Parietal lobe (tissue), 1 donor: ENCODE data around the gene DOLPP1. TPM values are rescaled to one million over a fixed set of nuclear protein-coding genes. Genes with fewer than 3 reads are reported as not detected.

Experiments
- total RNA-seq: library from RNA; depleted of rRNA; stranded (reverse); fragments of >200 nt; gene quantifications from one replicate; pipeline ENCODE4 v1.2.3, GENCODE V29; 2014

Gene DOLPP1
- total RNA-seq = 9.7 TPM

DNA sequence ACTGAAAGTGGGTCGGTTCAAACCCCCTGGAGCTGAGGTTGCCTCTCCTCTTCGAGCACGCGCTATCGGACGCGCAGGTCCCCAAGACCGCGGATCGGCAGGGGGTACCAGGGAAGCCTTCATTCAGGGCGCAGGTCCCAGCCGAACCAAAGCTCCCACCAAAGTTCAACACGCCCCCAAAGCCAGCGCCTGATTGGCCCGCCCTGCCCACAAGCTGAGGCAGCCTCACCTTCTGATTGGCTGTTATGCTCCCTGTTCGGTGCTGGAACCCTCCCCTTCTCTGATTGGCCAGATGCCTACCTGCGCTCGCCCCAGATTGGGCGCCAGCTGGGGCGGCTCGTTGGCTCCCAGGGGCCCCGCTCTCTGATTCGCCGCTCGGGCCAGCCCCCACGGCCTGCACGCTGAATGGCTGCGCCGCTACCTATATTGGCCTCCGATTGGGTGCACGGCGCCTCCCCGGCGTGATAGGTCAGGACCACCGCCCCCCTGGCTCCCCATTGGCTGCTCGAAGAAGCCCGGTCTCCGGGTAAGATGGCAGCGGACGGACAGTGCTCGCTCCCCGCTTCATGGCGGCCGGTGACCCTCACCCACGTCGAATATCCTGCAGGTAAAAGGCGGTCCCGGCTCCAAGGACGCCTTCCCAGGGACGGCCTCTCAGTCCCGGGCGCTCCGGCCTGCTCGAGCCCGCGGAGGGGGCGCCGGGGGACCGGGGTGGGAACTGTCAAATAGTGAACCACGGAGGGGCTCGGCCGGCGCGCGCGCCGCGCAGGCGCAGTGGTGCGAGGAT, at the start of gene DOLPP1:
Gene DOLPP1, plus strand, starts transcription at position 511 of the 787 bp plus-strand sequence. Its CDS starts 21 bp downstream, at position 532.

DNA sequence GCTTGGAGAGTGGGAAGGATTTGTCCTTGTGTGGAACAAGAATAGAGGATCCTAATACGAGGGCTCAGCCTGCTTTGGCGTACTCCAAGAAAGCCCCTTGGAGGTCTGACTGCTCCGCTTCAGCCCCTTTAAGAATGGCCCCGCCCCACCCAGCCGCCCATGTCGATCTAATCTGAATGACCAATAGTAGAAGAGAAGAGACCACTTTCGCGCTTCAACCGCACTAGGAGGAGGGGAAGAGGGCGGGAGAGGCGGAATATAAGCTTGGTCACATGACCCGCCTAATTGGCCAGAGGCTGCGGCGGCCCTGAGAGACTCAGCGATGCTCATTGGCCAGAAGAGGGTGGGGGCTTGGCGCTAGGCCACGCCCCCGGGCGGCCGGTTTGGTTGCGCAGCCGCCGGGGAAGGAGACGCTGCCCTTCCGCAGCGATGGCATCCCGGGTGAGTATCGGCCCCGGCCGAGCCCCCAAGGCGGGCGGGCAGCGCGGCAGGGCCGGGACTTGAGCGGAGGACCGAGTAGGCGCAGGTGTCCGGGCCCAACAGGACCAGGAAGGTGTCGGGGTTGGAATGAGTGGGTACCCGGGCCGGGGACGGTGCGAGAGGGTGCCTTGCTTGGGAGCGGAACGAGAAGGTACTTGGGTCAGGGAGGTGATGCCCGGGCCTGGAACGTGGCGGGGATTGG, 44.5 kb upstream of the DOLPP1 start, which contains the start of gene MIGA2:
Gene MIGA2, plus strand, starts transcription at position 386 of the 682 bp plus-strand sequence. CDS start 3,969 bp downstream, outside the sequence.

DNA sequence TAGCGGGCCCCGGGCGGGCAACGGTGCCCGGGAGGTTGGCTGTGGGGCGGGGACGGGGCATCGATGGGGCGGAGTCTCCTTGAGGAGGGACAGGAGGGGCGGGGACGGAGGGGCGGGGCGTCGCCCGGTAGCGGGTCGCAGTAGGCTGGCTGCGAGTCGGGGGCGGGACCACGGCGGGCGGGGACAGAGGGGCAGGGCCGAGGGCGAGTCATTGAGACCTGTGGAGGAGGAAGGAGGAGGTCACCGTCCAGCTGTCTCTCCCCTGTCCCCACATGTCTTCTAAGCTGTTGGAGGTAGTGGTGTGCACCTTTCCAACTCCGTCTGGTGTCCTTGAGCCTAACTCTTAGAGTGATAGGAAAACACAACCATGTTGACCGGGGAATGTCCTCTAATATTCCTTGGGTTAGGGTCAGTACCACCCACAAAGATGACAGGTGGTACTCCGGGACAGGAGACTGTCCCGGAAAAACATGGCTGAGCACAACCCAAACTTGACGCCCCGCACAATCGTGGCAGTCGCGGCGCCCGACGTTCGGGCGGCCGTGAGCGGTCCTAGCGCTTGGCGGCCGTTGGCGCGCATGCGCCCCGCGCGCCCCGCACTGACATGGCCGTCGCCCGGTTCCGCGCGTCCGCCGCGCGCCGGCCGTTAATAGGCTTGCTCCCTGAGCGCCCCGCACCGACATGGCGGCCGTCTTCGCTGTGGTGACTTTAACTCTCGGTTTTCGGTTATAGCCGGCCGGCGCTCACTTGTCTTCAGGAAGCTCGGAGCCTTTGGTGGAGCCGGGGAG, 30.0 kb downstream of the DOLPP1 start, which contains the start of the genes CRAT and PTPA:
Gene CRAT, minus strand, starts transcription at position 54 of the 788 bp plus-strand sequence. CDS start 284 bp downstream, outside the sequence.
Gene PTPA, plus strand, starts transcription at position 676 of the 788 bp plus-strand sequence. CDS start 186 bp downstream, outside the sequence.

Other genes starting within 250 kb of the DOLPP1 start
- 10.6 TPM for gene KYAT1, start 199.2 kb upstream of the DOLPP1 start, total RNA-seq
- gene LRRC8A, start 199.0 kb upstream of the DOLPP1 start, total RNA-seq = 25.7 TPM
- 1.9 TPM for gene PHYHD1, start 160.1 kb upstream of the DOLPP1 start, total RNA-seq
- 12.2 TPM for gene DOLK, start 133.5 kb upstream of the DOLPP1 start, total RNA-seq
- gene NUP188, start 133.4 kb upstream of the DOLPP1 start, total RNA-seq = 68.9 TPM
- gene SH3GLB2, start 52.8 kb upstream of the DOLPP1 start, total RNA-seq = 52.6 TPM
- 28.5 TPM for gene MIGA2, start 44.5 kb upstream of the DOLPP1 start, total RNA-seq
- 22.8 TPM for gene CRAT, start 29.7 kb downstream of the DOLPP1 start, total RNA-seq
- 72.0 TPM for gene PTPA, start 30.3 kb downstream of the DOLPP1 start, total RNA-seq
- gene IER5L, start 97.2 kb downstream of the DOLPP1 start, total RNA-seq = 20.3 TPM